HG02798 (cell line): Measurements from ENCODE around the gene MT1M.

Experiments used
- ATAC-seq: cut with Tn5 transposase; IDR thresholded peaks from one replicate; pipeline ENCODE4 v1.9.1; 2021; ENCODE audit warnings: mild to moderate bottlenecking; ENCODE audit not compliant: unreplicated experiment, poor library complexity

The MT1M gene

GRCh38 chr16:56625943-56626654 is 6.4 kb upstream of the MT1M start:
- ATAC-seq = peak; percentile 12

- no peak for ATAC-seq
Observed at GRCh38 chr16:56626685-56627084, 5.8 kb upstream of the MT1M start.

- no peak for ATAC-seq
Observed at GRCh38 chr16:56628486-56629350, 3.7 kb upstream of the MT1M start.

GRCh38 chr16:56629531-56629930 is 2.9 kb upstream of the MT1M start:
- no peak for ATAC-seq

- ATAC-seq = peak; percentile 66
Observed at GRCh38 chr16:56630134-56630533, 2.3 kb upstream of the MT1M start.

GRCh38 chr16:56631197-56631596 is 1.3 kb upstream of the MT1M start:
- no peak for ATAC-seq

GRCh38 chr16:56631832-56632155 is 665 bp upstream of the MT1M start:
- ATAC-seq = no peak

- no peak for ATAC-seq
Observed at GRCh38 chr16:56632848-56633365, 448 bp downstream of the MT1M start.

GRCh38 chr16:56633535-56633934 is 1.1 kb downstream of the MT1M start:
- ATAC-seq = no peak

- ATAC-seq = no peak
Observed at GRCh38 chr16:56634715-56635440, 2.4 kb downstream of the MT1M start.

- ATAC-seq = no peak
Observed at GRCh38 chr16:56635441-56635967, 3.0 kb downstream of the MT1M start.

- no peak for ATAC-seq
Observed at GRCh38 chr16:56636616-56637413, 4.4 kb downstream of the MT1M start.

GRCh38 chr16:56637814-56638750 is 5.6 kb downstream of the MT1M start, which contains the start of gene MT1A:
TSS of gene MT1A (plus strand) at chr16:56638666. CDS start at chr16:56638739, 73 bp downstream.
- no peak for ATAC-seq

- no peak for ATAC-seq
Observed at GRCh38 chr16:56639045-56639444, 6.6 kb downstream of the MT1M start.

GRCh38 chr16:56640076-56640475 is 7.6 kb downstream of the MT1M start:
- no peak for ATAC-seq

- ATAC-seq = no peak
Observed at GRCh38 chr16:56641166-56641565, 8.7 kb downstream of the MT1M start.

- peak; percentile 82 for ATAC-seq
Observed at GRCh38 chr16:56643080-56643778, 10.8 kb downstream of the MT1M start.

GRCh38 chr16:56643833-56644232 is 11.4 kb downstream of the MT1M start:
- ATAC-seq = no peak
